DMS 273 treated with DMSO at 0.1 percent for 48 hours (cell line): ENCODE data around the gene KIF5A.

ENCODE experiments used
- DNase-seq: peaks from one replicate; lab custom pipeline; 2025; lab: John Stamatoyannopoulos, UW

KIF5A gene

GRCh38 chr12:57520053-57520818, 29.6 kb upstream of the KIF5A start, which contains the start of gene DDIT3:
TSS of gene DDIT3 (minus strand) at chr12:57520514. CDS start at chr12:57517406, 3,108 bp downstream.
- DNase-seq, result peak; percentile 94

- DNase-seq, result peak; percentile 38
Observed at GRCh38 chr12:57521525-57522010, 28.3 kb upstream of the KIF5A start.

- DNase-seq, result peak; percentile 81
Observed at GRCh38 chr12:57522011-57522886, 27.6 kb upstream of the KIF5A start, which contains the start of gene MBD6. TSS of gene MBD6 (plus strand) at chr12:57522824. CDS start at chr12:57524304, 1,480 bp downstream.

- no peak for DNase-seq
Observed at GRCh38 chr12:57522887-57523705, 26.7 kb upstream of the KIF5A start.

GRCh38 chr12:57523706-57524614, 25.9 kb upstream of the KIF5A start:
- no peak for DNase-seq

GRCh38 chr12:57524814-57525614, 24.8 kb upstream of the KIF5A start:
- DNase-seq, result no peak

- DNase-seq, result no peak
Observed at GRCh38 chr12:57525615-57526383, 24.0 kb upstream of the KIF5A start.

GRCh38 chr12:57526477-57527126, 23.2 kb upstream of the KIF5A start:
- no peak for DNase-seq

- DNase-seq, result no peak
Observed at GRCh38 chr12:57527184-57527583, 22.7 kb upstream of the KIF5A start.

GRCh38 chr12:57528176-57528575, 21.7 kb upstream of the KIF5A start:
- DNase-seq, result no peak

- DNase-seq, result no peak
Observed at GRCh38 chr12:57528831-57529555, 20.9 kb upstream of the KIF5A start.

- DNase-seq, result no peak
Observed at GRCh38 chr12:57529831-57530230, 20.0 kb upstream of the KIF5A start.

- no peak for DNase-seq
Observed at GRCh38 chr12:57530396-57531142, 19.3 kb upstream of the KIF5A start.

- no peak for DNase-seq
Observed at GRCh38 chr12:57531836-57532235, 18.0 kb upstream of the KIF5A start.

- DNase-seq, result no peak
Observed at GRCh38 chr12:57533108-57533507, 16.7 kb upstream of the KIF5A start.

- no peak for DNase-seq
Observed at GRCh38 chr12:57534250-57534649, 15.6 kb upstream of the KIF5A start.

GRCh38 chr12:57534991-57535543, 14.8 kb upstream of the KIF5A start:
- DNase-seq, result no peak
